Mesothelial cell of epicardium (in vitro differentiated cells): Measurements from ENCODE around the gene PNPLA5. TPM values are rescaled to one million over a fixed set of nuclear protein-coding genes. Genes with fewer than 3 reads are reported as not detected.

Source experiments
- DNase-seq, 2 experiments: peaks; one replicate each; pipeline ENCODE4 v3.0.0; 2021; ENCODE audit warnings: low spot score in 2 of 2; ENCODE audit not compliant: unreplicated experiment in 2 of 2
- H3K27ac Mint-ChIP-seq: 2 replicates; pipeline ENCODE4 v1.8.0; 2021; ENCODE audit warnings: mixed read lengths
- H3K27me3 Mint-ChIP-seq: 2 replicates; pipeline ENCODE4 v1.8.0; 2021; ENCODE audit warnings: low read depth, mixed read lengths
- H3K36me3 Mint-ChIP-seq: 2 replicates; pipeline ENCODE4 v1.8.0; 2021; ENCODE audit warnings: mixed read lengths
- H3K4me1 Mint-ChIP-seq: 2 replicates; pipeline ENCODE4 v1.8.0; 2021; ENCODE audit warnings: mixed read lengths
- H3K4me3 Mint-ChIP-seq: 2 replicates; pipeline ENCODE4 v1.8.0; 2021; ENCODE audit warnings: mild to moderate bottlenecking, moderate library complexity, mixed read lengths
- H3K9me3 Mint-ChIP-seq: 2 replicates; pipeline ENCODE4 v1.8.0; 2021; ENCODE audit warnings: mixed read lengths
- CTCF ChIP-seq: fragments of 200-600 bp; sonication (generic); IDR thresholded peaks from one replicate; pipeline ENCODE4 v1.5.0; 2021; ENCODE audit warnings: antibody characterized with exemption; ENCODE audit not compliant: unreplicated experiment
- total RNA-seq: library from RNA; stranded (reverse); gene quantifications from 3 replicates; pipeline ENCODE4 v1.2.1, GENCODE V29; 2021

PNPLA5 gene
- total RNA-seq, 1 donor from 2014 or later: not detected

- no peak for TF ChIP-seq CTCF
- Mint-ChIP-seq H3K36me3 (no peaks in the 10 kb centered on the region), H3K27me3 (peaks cover 46% of the 10 kb centered on the region), H3K27ac (no peak overlapping the region), H3K4me3 (no peak overlapping the region), H3K9me3 (no peaks in the 10 kb centered on the region), H3K4me1 (no peaks in the 10 kb centered on the region)
- no peak for DNase-seq
Observed at GRCh38 chr22:43883719-43884415, 7.9 kb downstream of the PNPLA5 start.

GRCh38 chr22:43883012-43883661 is 8.7 kb downstream of the PNPLA5 start:
- Mint-ChIP-seq H3K4me1 (no peaks in the 10 kb centered on the region), H3K27me3 (peaks cover 44% of the 10 kb centered on the region), H3K4me3 (no peak overlapping the region), H3K36me3 (no peaks in the 10 kb centered on the region), H3K27ac (no peak overlapping the region), H3K9me3 (no peaks in the 10 kb centered on the region)
- peak; percentile 64 for TF ChIP-seq CTCF
- no peak for DNase-seq

- Mint-ChIP-seq H3K36me3 (no peaks in the 10 kb centered on the region), H3K27me3 (peaks cover 41% of the 10 kb centered on the region), H3K27ac (no peak overlapping the region), H3K9me3 (no peaks in the 10 kb centered on the region), H3K4me3 (no peak overlapping the region), H3K4me1 (no peaks in the 10 kb centered on the region)
- DNase-seq: no peak
- TF ChIP-seq CTCF: no peak
Observed at GRCh38 chr22:43882122-43882767, 9.6 kb downstream of the PNPLA5 start.

GRCh38 chr22:43881091-43882061 is 10.4 kb downstream of the PNPLA5 start:
- DNase-seq: no peak
- no peak overlapping the region for H3K27ac Mint-ChIP-seq
- TF ChIP-seq CTCF: no peak
- H3K4me3 Mint-ChIP-seq: no peak overlapping the region
- no peaks in the 10 kb centered on the region for H3K36me3 Mint-ChIP-seq
- no peaks in the 10 kb centered on the region for H3K4me1 Mint-ChIP-seq
- H3K27me3 Mint-ChIP-seq: peaks cover 38% of the 10 kb centered on the region
- no peaks in the 10 kb centered on the region for H3K9me3 Mint-ChIP-seq

GRCh38 chr22:43880541-43880991 is 11.2 kb downstream of the PNPLA5 start:
- no peak for TF ChIP-seq CTCF
- Mint-ChIP-seq H3K4me1 (no peaks in the 10 kb centered on the region), H3K9me3 (no peaks in the 10 kb centered on the region), H3K27ac (no peak overlapping the region), H3K36me3 (no peaks in the 10 kb centered on the region), H3K4me3 (no peak overlapping the region), H3K27me3 (peaks cover 41% of the 10 kb centered on the region)
- no peak for DNase-seq
